GM12878 (cell line): Measurements from ENCODE around the gene IFT27. TPM values are rescaled to one million over a fixed set of nuclear protein-coding genes. Genes with fewer than 3 reads are reported as not detected.

Experiments
- ATAC-seq: fragments of 200-7000 bp; cut with Tn5 transposase; 3 replicates; pipeline ENCODE4 v1.9.1; 2020; ENCODE audit warnings: mild to moderate bottlenecking, moderate library complexity
- BruUV-seq: library from RNA; stranded (reverse); fragments of 400-500 nt; replicated peaks from 2 replicates; lab custom pipeline; 2021; lab: Mats Ljungman, UMichigan
- CTCF ChIA-PET: fragments of 300-600 bp; sonication (Branson Sonifier 250); formaldehyde crosslinking; extraction: SDS; loops from one replicate; lab custom pipeline; 2021; ENCODE audit warnings: inconsistent platforms; lab: Yijun Ruan, JAX
- POLR2A ChIA-PET: fragments of 350-600 bp; formaldehyde crosslinking; extraction: SDS; loops from one replicate; lab custom pipeline; 2021; ENCODE audit warnings: inconsistent platforms; lab: Charles Lee
- RAD21 ChIA-PET: fragments of 300-600 bp; sonication (Branson Sonifier 250); formaldehyde crosslinking; loops from one replicate; lab custom pipeline; 2023; ENCODE audit warnings: antibody characterized with exemption; ENCODE audit not compliant: unreplicated experiment; lab: Charles Lee
- SMC1A ChIA-PET: fragments of 300-600 bp; sonication (Branson Sonifier 250); formaldehyde crosslinking; loops from one replicate; lab custom pipeline; 2023; ENCODE audit not compliant: unreplicated experiment, uncharacterized antibody; lab: Charles Lee
- DNase-seq: peaks from one replicate; pipeline ENCODE4 v3.0.0-alpha.2; 2011; ENCODE audit warnings: low read depth, low spot score
- FAIRE-seq: peaks from 3 replicates; lab custom pipeline; 2011; peaks lifted over from hg19 to GRCh38; lab: Jason Lieb, UNC
- H2AFZ ChIP-seq: 2 replicates; pipeline ENCODE4 v1.6.0; 2011; ENCODE audit warnings: low read depth, low read length, control low read depth; ENCODE audit not compliant: control insufficient read depth
- H3K27ac ChIP-seq: 2 replicates; pipeline ENCODE4 v1.5.1; 2011; ENCODE audit warnings: control low read depth; ENCODE audit not compliant: control insufficient read depth, insufficient read depth
- H3K27me3 ChIP-seq, 2 experiments: replicated peaks in 1 of 2; 2 replicates each; pipeline versions ENCODE4 v1.6.0 to v1.6.1; 2011; ENCODE audit warnings: low read length in 1 of 2; ENCODE audit not compliant: control insufficient read depth in 2 of 2, insufficient read depth in 2 of 2
- H3K36me3 ChIP-seq, 2 experiments: 2 replicates each; pipeline ENCODE4 v1.5.1; 2011; ENCODE audit warnings: low read length in 1 of 2; ENCODE audit not compliant: control insufficient read depth in 2 of 2, insufficient read depth in 2 of 2
- H3K4me1 ChIP-seq: 2 replicates; pipeline ENCODE4 v1.6.1; 2011; ENCODE audit warnings: mild to moderate bottlenecking, low read length, moderate library complexity, mixed read lengths; ENCODE audit not compliant: control insufficient read depth, insufficient read depth
- H3K4me2 ChIP-seq: 2 replicates; pipeline ENCODE4 v1.6.0; 2011; ENCODE audit warnings: control low read depth; ENCODE audit not compliant: control insufficient read depth, insufficient read depth
- H3K4me3 ChIP-seq: fragments of 200-600 bp; sonication (generic); 2 replicates; pipeline ENCODE4 v1.5.1; 2016
- H3K79me2 ChIP-seq: 2 replicates; pipeline ENCODE4 v1.6.0; 2011; ENCODE audit warnings: low read length; ENCODE audit not compliant: control insufficient read depth, insufficient read depth
- H3K9ac ChIP-seq: 2 replicates; pipeline ENCODE4 v1.8.0; 2011; ENCODE audit warnings: low read length, control low read depth, mixed read lengths; ENCODE audit not compliant: control insufficient read depth, insufficient read depth
- H3K9me3 ChIP-seq: replicated peaks from 3 replicates; pipeline ENCODE4 v1.5.1; 2011; ENCODE audit warnings: mild to moderate bottlenecking, low read length; ENCODE audit not compliant: control insufficient read depth, insufficient read depth
- H4K20me1 ChIP-seq: 2 replicates; pipeline ENCODE4 v1.6.0; 2011; ENCODE audit not compliant: control insufficient read depth, insufficient read depth
- GABPA ChIP-seq: IDR thresholded peaks from 2 replicates; pipeline ENCODE4 v1.6.1; 2014; ENCODE audit warnings: antibody characterized with exemption, low read depth, mild to moderate bottlenecking, inconsistent platforms
- IKZF2 ChIP-seq, 2 experiments: fragments of 450-650 bp; IDR thresholded peaks; 2 replicates each; pipeline ENCODE4 v1.6.1; 2017; ENCODE audit warnings: mild to moderate bottlenecking in 2 of 2, moderate library complexity in 2 of 2
- MTA3 ChIP-seq: IDR thresholded peaks from 2 replicates; pipeline ENCODE4 v1.6.1; 2012; ENCODE audit warnings: low read length, inconsistent platforms, borderline replicate concordance
- PML ChIP-seq: IDR thresholded peaks from 2 replicates; pipeline ENCODE4 v1.6.1; 2012; ENCODE audit warnings: low read length, inconsistent platforms
- POLR2AphosphoS5 ChIP-seq: IDR thresholded peaks from 2 replicates; pipeline ENCODE4 v1.6.1; 2011; ENCODE audit warnings: mild to moderate bottlenecking, low read length, inconsistent platforms
- RBBP5 ChIP-seq: fragments of 200-600 bp; sonication (generic); conservative IDR thresholded peaks from 2 replicates; pipeline ENCODE4 v1.6.1; 2016
- RUNX3 ChIP-seq: IDR thresholded peaks from 2 replicates; pipeline ENCODE4 v1.6.1; 2012; ENCODE audit warnings: low read length, inconsistent platforms
- SP1 ChIP-seq: IDR thresholded peaks from one replicate; pipeline ENCODE4 v1.6.1; 2011; ENCODE audit warnings: low read depth, low read length
- WGBS: methylation state at CpG from one replicate; pipeline ENCODE4 v1.1.6; 2016; ENCODE audit warnings: low lambda C conversion rate; ENCODE audit not compliant: insufficient replicate concordance, insufficient coverage; ENCODE audit errors: missing lambda C conversion rate; 5-methylcytosine and 5-hydroxymethylcytosine counted together
- in situ Hi-C: fragments of 300-500 bp; cut with MboI; formaldehyde crosslinking; loops from 9 replicates; pipeline ENCODE4 v1.14.3; 2018; ENCODE audit warnings: mixed read lengths
- intact Hi-C: fragments of 100-400 bp; cut with micrococcal nuclease; formaldehyde crosslinking; loops from one replicate; pipeline ENCODE4 v1.14.2; 2022; ENCODE audit not compliant: unreplicated experiment
- polyA plus RNA-seq, 11 experiments: library from polyadenylated mRNA; depleted of rRNA in 4 of 11; unstranded in 6 of 11; stranded (reverse) in 5 of 11; fragments of >200 nt; fragmentation: Nextera tagmentation in 4 of 11; fragmentation: Illumina TruSeq in 1 of 11; extraction: Ambion mirVana in 4 of 11; extraction: Trizol in 1 of 11; gene quantifications; 1 replicate in 1 of 11; 2 replicates in 10 of 11; pipeline versions ENCODE4 v1.2.1 to v1.2.3, GENCODE V29; 2011 to 2016; ENCODE audit warnings: inconsistent platforms in 2 of 11, missing spikeins in 2 of 11, low read depth in 1 of 11
- total RNA-seq, 4 experiments: library from RNA; depleted of rRNA in 3 of 4; stranded (reverse); fragments of >200 nt in 3 of 4; fragmentation: Illumina TruSeq in 1 of 4; extraction: Trizol in 1 of 4; gene quantifications; 2 replicates each; pipeline versions ENCODE4 v1.2.1 to v1.2.3, GENCODE V29; 2013 to 2021
- TF ChIP-seq, protein P1 (sequence below): IDR thresholded peaks from 2 replicates; pipeline ENCODE4 v1.6.1; 2012; ENCODE audit warnings: low read depth, low read length, improper control_type of control experiment
- TF ChIP-seq, protein P2 (sequence below): IDR thresholded peaks from 2 replicates; pipeline ENCODE4 v1.6.1; 2011; ENCODE audit warnings: borderline replicate concordance, low read depth, mild to moderate bottlenecking, moderate library complexity, mixed read lengths, low read length; ENCODE audit not compliant: insufficient read depth; ENCODE audit errors: extremely low read length

IFT27 gene
- total and polyA plus RNA-seq, 10 of the 15 experiments (the other 5 are each of a cell fraction or from before 2014, with no cell fraction given) = 2.7 to 32.5 (median 10.2) TPM

DNA sequence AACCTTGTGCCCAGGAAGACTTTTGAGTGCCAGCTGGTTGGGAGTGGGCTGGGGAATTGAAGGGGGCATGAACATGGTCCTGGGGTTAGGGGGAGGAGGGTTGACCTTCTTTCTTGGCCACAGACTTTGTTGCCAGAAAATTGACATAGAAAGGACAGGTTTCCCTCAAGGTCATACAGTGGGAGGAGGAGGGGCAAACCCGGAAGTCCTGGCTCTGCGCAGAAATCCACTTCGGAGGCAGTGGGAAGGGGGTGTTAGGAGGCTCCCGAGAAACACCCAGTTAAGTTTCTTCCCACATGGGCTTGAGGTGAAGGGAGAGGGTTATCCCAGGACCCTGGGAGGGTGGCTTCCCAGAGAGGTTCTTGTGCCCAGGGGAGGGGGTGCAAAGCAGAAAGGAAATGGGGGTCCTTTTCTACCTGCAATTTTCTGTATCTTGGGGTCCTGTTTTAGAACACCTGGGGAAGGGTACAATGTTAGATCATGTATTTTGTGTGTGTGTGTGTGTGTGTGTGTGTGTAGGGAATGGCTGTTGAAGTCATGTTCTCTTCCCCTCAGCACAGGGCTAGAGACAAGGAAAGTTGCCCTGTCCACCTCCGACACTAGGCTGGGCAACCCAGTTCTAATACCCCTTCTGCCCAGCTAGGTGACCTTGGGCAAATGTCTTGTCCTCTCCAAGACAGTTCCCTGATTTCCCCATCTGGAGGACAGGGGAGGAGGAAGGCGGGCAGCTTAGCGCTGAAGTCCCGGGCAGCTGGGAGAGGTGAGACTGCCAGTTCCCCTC lies 39.8 kb upstream of the IFT27 start (continued):
- TF ChIP-seq, protein P1, sequence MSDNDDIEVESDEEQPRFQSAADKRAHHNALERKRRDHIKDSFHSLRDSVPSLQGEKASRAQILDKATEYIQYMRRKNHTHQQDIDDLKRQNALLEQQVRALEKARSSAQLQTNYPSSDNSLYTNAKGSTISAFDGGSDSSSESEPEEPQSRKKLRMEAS = no peak
- TF ChIP-seq MTA3 = no peak
- no peak for TF ChIP-seq PML
- TF ChIP-seq SP1 = no peak
- TF ChIP-seq RUNX3 = no peak
- no peak for TF ChIP-seq POLR2AphosphoS5
- TF ChIP-seq IKZF2 (IDR thresholded peaks at IDR 0.05) = no peak

DNA sequence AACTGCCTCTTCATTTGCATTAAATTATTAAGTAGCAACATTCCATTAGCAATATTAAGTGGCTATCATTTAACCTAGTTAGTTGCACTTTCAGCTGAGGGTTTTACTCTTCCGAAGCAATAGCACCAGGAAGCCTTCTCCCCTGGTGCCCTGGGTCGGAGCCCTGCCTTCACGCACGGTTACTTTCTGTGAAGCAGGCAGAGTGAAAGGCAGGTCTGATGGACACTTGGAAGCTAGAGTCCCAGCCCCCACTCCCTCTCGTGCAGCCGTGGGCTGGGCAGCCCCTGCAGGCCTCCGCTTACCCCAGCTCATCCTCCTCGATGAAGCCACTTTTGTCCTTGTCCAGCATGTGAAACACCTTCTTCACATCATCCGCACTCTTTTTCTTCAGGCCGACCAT lies 38.9 kb upstream of the IFT27 start:
- no peak overlapping the region for H3K27ac ChIP-seq
- DNase-seq (no peak), ATAC-seq (no peak), FAIRE-seq (no peak)
- TF ChIP-seq GABPA (no peak), RBBP5 (no peak)
- TF ChIP-seq, protein P1 = no peak
- TF ChIP-seq, protein P2, sequence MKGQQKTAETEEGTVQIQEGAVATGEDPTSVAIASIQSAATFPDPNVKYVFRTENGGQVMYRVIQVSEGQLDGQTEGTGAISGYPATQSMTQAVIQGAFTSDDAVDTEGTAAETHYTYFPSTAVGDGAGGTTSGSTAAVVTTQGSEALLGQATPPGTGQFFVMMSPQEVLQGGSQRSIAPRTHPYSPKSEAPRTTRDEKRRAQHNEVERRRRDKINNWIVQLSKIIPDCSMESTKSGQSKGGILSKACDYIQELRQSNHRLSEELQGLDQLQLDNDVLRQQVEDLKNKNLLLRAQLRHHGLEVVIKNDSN = no peak
- intact Hi-C loops = no loop called here
- no peaks in the 10 kb centered on the region for H3K4me1 ChIP-seq
- ChIA-PET RAD21 (no interaction called here), SMC1A (no interaction called here), POLR2A (no interaction called here), CTCF (no interaction called here)
- no peak overlapping the region for H2AFZ ChIP-seq
- H3K4me3 ChIP-seq = no peak overlapping the region
- WGBS = 41% methylated on average over 10 of the region's 10 CpGs
- H3K79me2 ChIP-seq = no peaks in the 10 kb centered on the region
- H3K27me3 ChIP-seq = peaks cover 19 to 23% of the 10 kb centered on the region in 2 experiments
- H4K20me1 ChIP-seq = no peaks in the 10 kb centered on the region
- BruUV-seq = no TSS peak
- H3K36me3 ChIP-seq = no peaks in the 10 kb centered on the region
- no peak overlapping the region for H3K9ac ChIP-seq
- in situ Hi-C loops = no loop called here
- H3K4me2 ChIP-seq = no peak overlapping the region
- H3K9me3 ChIP-seq = no peaks in the 10 kb centered on the region
